Testis (tissue), 3 donors: ENCODE data around the gene RTKN. TPM values are rescaled to one million over a fixed set of nuclear protein-coding genes. Genes with fewer than 3 reads are reported as not detected.

Experiments used
- DNase-seq: peaks from one replicate; pipeline ENCODE4 v3.0.0-alpha.2; 2019
- H3K27ac ChIP-seq, 2 donors: fragments of 200-600 bp; sonication (generic); one replicate each; pipeline ENCODE4 v1.5.1; 2019
- H3K27me3 ChIP-seq: fragments of 200-600 bp; sonication (generic); one replicate; pipeline ENCODE4 v1.5.1; 2019
- H3K36me3 ChIP-seq: fragments of 200-600 bp; sonication (generic); one replicate; pipeline ENCODE4 v1.5.1; 2017; ENCODE audit warnings: low read depth; ENCODE audit errors: missing control alignments
- H3K4me1 ChIP-seq: fragments of 200-600 bp; sonication (generic); one replicate; pipeline ENCODE4 v1.5.1; 2019
- H3K4me3 ChIP-seq, 2 donors: fragments of 200-600 bp; sonication (generic); one replicate each; pipeline ENCODE4 v1.5.1; 2017 to 2019
- H3K9me3 ChIP-seq: fragments of 200-600 bp; sonication (generic); one replicate; pipeline ENCODE4 v1.5.1; 2017
- POLR2A ChIP-seq: fragments of 450-650 bp; IDR thresholded peaks from one replicate; pipeline ENCODE4 v1.6.1; 2017; ENCODE audit warnings: antibody characterized with exemption, mild to moderate bottlenecking, moderate library complexity
- WGBS, 2 donors: methylation state at CpG; one replicate each; pipeline ENCODE4 v1.1.5; 2018; 5-methylcytosine and 5-hydroxymethylcytosine counted together
- intact Hi-C: fragments of 100-400 bp; cut with DNase I; formaldehyde crosslinking; loops from one replicate; pipeline ENCODE4 v1.15.1; 2023; ENCODE audit warnings: low total_unique reads
- polyA plus RNA-seq: library from polyadenylated mRNA; stranded (reverse); fragments of 350-450 nt; fragmentation: Illumina TruSeq; extraction: RNeasy Lipid Tissue Mini Kit (QIAGEN cat#74804); gene quantifications from one replicate; pipeline ENCODE4 v1.2.3, GENCODE V29; 2014; ENCODE audit warnings: low read depth, low replicate concordance; ENCODE audit not compliant: insufficient read depth
- total RNA-seq, 2 donors: library from RNA; depleted of rRNA; stranded (reverse); fragments of >200 nt; gene quantifications; one replicate each; pipeline ENCODE4 v1.2.3, GENCODE V29; 2016
- TF ChIP-seq, protein P1 (sequence below), 3 experiments: fragments of 450-650 bp in 2 of 3; fragments of 200-600 bp in 1 of 3; sonication (generic) in 1 of 3; IDR thresholded peaks; one replicate each; pipeline ENCODE4 v1.5.1; 2016 to 2019; ENCODE audit warnings: antibody characterized with exemption in 3 of 3, mild to moderate bottlenecking in 2 of 3, moderate library complexity in 1 of 3

The RTKN gene
- total and polyA plus RNA-seq, 3 donors from 2014 or later = 8.8 to 12.8 (median 11.1) TPM

GRCh38 chr2:74420006-74420405 lies 21.7 kb downstream of the RTKN start:
- DNase-seq = no peak
- peaks cover 11% of the 10 kb centered on the region for H3K4me1 ChIP-seq
- no peaks in the 10 kb centered on the region for H3K9me3 ChIP-seq
- TF ChIP-seq, protein P1, sequence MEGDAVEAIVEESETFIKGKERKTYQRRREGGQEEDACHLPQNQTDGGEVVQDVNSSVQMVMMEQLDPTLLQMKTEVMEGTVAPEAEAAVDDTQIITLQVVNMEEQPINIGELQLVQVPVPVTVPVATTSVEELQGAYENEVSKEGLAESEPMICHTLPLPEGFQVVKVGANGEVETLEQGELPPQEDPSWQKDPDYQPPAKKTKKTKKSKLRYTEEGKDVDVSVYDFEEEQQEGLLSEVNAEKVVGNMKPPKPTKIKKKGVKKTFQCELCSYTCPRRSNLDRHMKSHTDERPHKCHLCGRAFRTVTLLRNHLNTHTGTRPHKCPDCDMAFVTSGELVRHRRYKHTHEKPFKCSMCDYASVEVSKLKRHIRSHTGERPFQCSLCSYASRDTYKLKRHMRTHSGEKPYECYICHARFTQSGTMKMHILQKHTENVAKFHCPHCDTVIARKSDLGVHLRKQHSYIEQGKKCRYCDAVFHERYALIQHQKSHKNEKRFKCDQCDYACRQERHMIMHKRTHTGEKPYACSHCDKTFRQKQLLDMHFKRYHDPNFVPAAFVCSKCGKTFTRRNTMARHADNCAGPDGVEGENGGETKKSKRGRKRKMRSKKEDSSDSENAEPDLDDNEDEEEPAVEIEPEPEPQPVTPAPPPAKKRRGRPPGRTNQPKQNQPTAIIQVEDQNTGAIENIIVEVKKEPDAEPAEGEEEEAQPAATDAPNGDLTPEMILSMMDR (IDR thresholded peaks at IDR 0.05) = no peak
- TF ChIP-seq POLR2A = no peak
- no peak overlapping the region for H3K27ac ChIP-seq
- no peak overlapping the region for H3K4me3 ChIP-seq
- intact Hi-C loops = no loop called here
- no peaks in the 10 kb centered on the region for H3K27me3 ChIP-seq
- WGBS, 2 donors = 76 to 85% methylated on average over 2 of the region's 2 CpGs
- H3K36me3 ChIP-seq = no peaks in the 10 kb centered on the region

DNA sequence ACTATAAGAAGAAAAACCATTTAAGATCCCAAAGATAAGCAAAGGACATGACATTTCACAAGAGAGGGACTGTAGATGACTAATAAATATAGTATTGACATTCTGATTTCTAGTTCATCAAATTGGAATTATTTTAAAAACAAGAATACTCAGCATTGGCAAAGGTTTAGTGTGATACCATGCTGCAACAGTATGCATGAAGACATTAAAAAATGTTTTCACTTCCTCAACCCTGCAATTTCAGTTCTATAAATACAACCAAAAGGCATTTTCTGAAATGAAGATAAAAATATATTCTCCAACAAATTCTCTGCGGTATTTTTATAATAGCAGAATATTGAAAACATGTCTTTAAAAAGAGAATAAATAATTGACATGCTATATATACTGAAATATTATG lies 22.4 kb downstream of the RTKN start:
- no peak overlapping the region for H3K4me3 ChIP-seq
- TF ChIP-seq, protein P1 (IDR thresholded peaks at IDR 0.05) = no peak
- TF ChIP-seq POLR2A = no peak
- intact Hi-C loops = no loop called here
- peaks cover 18% of the 10 kb centered on the region for H3K4me1 ChIP-seq
- no peaks in the 10 kb centered on the region for H3K36me3 ChIP-seq
- 79 to 84% methylated on average over 1 of the region's 1 CpG for WGBS, 2 donors
- no peaks in the 10 kb centered on the region for H3K27me3 ChIP-seq
- no peak for DNase-seq
- H3K9me3 ChIP-seq = no peaks in the 10 kb centered on the region
- H3K27ac ChIP-seq = no peak overlapping the region

DNA sequence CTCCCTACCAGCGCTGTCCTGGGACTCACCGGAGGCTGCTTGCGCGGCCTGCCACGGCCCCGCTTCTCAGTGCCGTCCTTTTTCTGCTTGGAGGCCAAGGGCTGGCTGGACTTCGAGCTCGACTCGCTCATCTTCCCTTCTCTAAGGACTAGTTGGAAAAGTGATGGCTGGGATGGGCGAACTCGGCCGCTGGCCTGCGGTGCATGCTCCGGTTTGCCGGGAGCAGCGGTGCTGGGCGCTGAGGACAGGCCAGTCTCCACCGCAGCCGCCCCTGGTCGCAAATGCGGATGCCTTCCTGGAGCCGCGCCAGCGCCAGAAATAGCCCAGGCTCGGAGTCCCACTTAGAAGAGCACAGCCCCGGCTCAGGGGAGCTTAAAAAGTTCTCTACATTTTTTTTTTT lies 23.4 kb downstream of the RTKN start:
- intact Hi-C loops = no loop called here
- TF ChIP-seq, protein P1 (IDR thresholded peaks at IDR 0.05) = no peak
- TF ChIP-seq POLR2A = no peak
- 63 to 82% methylated on average over 22 to 27 of the region's 27 CpGs for WGBS, 2 donors
- no peak overlapping the region for H3K27ac ChIP-seq
- no peaks in the 10 kb centered on the region for H3K9me3 ChIP-seq
- H3K4me3 ChIP-seq = no peak overlapping the region
- DNase-seq = no peak
- H3K36me3 ChIP-seq = no peaks in the 10 kb centered on the region
- no peaks in the 10 kb centered on the region for H3K27me3 ChIP-seq
- H3K4me1 ChIP-seq = peaks cover 27% of the 10 kb centered on the region

DNA sequence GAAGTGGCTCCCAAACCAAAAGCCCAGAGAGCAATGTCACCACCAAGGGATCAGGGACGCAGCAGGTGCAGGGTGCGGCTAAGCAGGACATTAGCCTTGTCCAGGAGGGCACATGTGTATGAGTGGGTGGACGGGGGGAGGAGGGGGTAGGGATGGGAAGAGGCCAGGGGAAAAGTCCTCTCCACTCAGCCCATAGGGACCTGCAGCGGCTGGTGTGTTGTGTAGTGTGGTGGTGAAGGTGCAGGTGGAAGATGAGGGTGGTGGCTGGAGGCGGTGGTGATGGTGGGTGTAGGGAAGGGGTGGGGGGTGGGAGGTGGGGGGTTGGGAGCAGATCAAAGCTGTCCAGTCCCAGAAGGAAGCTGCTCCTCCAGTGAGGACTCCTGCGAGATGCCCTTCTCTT lies 24.0 kb downstream of the RTKN start:
- Histone ChIP-seq H3K4me1 (peaks cover 31% of the 10 kb centered on the region), H3K36me3 (no peaks in the 10 kb centered on the region), H3K27ac (no peak overlapping the region), H3K9me3 (no peaks in the 10 kb centered on the region), H3K27me3 (no peaks in the 10 kb centered on the region), H3K4me3 (no peak overlapping the region)
- no peak for DNase-seq
- intact Hi-C loops = no loop called here
- WGBS, 2 donors = 89 to 91% methylated on average over 4 to 6 of the region's 6 CpGs
- no peak for TF ChIP-seq POLR2A
- TF ChIP-seq, protein P1 (IDR thresholded peaks at IDR 0.05) = no peak

DNA sequence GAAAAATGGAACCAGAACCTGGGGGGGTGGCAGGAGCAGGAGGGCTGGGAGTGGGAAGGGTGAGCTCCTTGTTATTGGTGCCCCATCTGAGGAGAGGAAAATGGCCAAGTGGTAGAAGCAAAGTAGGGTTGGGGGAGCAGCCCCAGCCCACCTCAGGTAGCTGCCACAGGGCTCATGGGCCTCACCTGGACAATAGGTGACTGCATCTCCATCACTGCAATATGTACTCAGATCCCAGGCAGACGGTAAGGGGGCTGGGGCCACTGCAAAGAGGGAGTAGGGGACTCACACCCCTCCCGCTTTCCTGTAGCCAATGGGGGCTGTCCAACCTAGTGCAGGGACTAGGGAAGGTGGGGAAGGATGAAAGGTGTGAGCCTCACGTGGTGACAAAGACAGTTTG lies 24.5 kb downstream of the RTKN start:
- no peak overlapping the region for H3K27ac ChIP-seq
- no peaks in the 10 kb centered on the region for H3K9me3 ChIP-seq
- WGBS, 2 donors = 60 to 78% methylated on average over 1 to 3 of the region's 3 CpGs
- H3K4me1 ChIP-seq = peaks cover 31% of the 10 kb centered on the region
- TF ChIP-seq, protein P1 (IDR thresholded peaks at IDR 0.05) = no peak
- no peak for TF ChIP-seq POLR2A
- no peaks in the 10 kb centered on the region for H3K27me3 ChIP-seq
- no peak for DNase-seq
- intact Hi-C loops = no loop called here
- H3K36me3 ChIP-seq = no peaks in the 10 kb centered on the region
- H3K4me3 ChIP-seq = no peak overlapping the region
